Inflammatory macrophage treated with lipopolysaccharide for 4 hours (primary cell): Measurements from ENCODE around the gene THBD.

Experiments used
- DNase-seq: peaks from one replicate; pipeline ENCODE4 v3.0.0-alpha.2; 2020

Gene THBD

GRCh38 chr20:23033918-23034317 lies 15.6 kb downstream of the THBD start:
- no peak for DNase-seq

GRCh38 chr20:23032750-23033078 lies 16.8 kb downstream of the THBD start:
- no peak for DNase-seq

- no peak for DNase-seq
Observed at GRCh38 chr20:23032056-23032749, 17.3 kb downstream of the THBD start.

GRCh38 chr20:23031346-23031745 lies 18.1 kb downstream of the THBD start:
- DNase-seq: no peak

GRCh38 chr20:23029324-23029723 lies 20.1 kb downstream of the THBD start:
- DNase-seq: peak; percentile 84

GRCh38 chr20:23028392-23028791 lies 21.1 kb downstream of the THBD start:
- no peak for DNase-seq

- DNase-seq: peak; percentile 77
Observed at GRCh38 chr20:23027721-23028120, 21.8 kb downstream of the THBD start.

- peak; percentile 93 for DNase-seq
Observed at GRCh38 chr20:23025503-23025902, 24.0 kb downstream of the THBD start.

GRCh38 chr20:23024701-23025100 lies 24.8 kb downstream of the THBD start:
- DNase-seq: no peak

- DNase-seq: no peak
Observed at GRCh38 chr20:23023621-23024177, 25.8 kb downstream of the THBD start.

- no peak for DNase-seq
Observed at GRCh38 chr20:23022849-23023248, 26.6 kb downstream of the THBD start.

GRCh38 chr20:23021951-23022350 lies 27.5 kb downstream of the THBD start:
- peak; percentile 57 for DNase-seq

- no peak for DNase-seq
Observed at GRCh38 chr20:23021541-23021940, 27.9 kb downstream of the THBD start.

GRCh38 chr20:23020230-23021018 lies 29.0 kb downstream of the THBD start:
- DNase-seq: no peak

GRCh38 chr20:23019403-23019802 lies 30.1 kb downstream of the THBD start:
- DNase-seq: no peak

- no peak for DNase-seq
Observed at GRCh38 chr20:23018941-23019340, 30.5 kb downstream of the THBD start.

GRCh38 chr20:23018432-23018831 lies 31.0 kb downstream of the THBD start:
- no peak for DNase-seq

GRCh38 chr20:23017516-23017915 lies 32.0 kb downstream of the THBD start:
- no peak for DNase-seq

GRCh38 chr20:23013429-23013828 lies 36.0 kb downstream of the THBD start:
- DNase-seq: no peak

GRCh38 chr20:23011008-23011721 lies 38.3 kb downstream of the THBD start:
- DNase-seq: no peak

GRCh38 chr20:23010096-23010495 lies 39.4 kb downstream of the THBD start:
- no peak for DNase-seq

GRCh38 chr20:23009636-23010035 lies 39.8 kb downstream of the THBD start:
- DNase-seq: peak; percentile 79

GRCh38 chr20:23008667-23009066 lies 40.8 kb downstream of the THBD start:
- no peak for DNase-seq
